HG03460 (cell line): ENCODE measurements around the gene P2RY14.
A peak's percentile ranks its signal among the peaks of the same experiment; 100 is the strongest.

Experiments used
- ATAC-seq: cut with Tn5 transposase; IDR thresholded peaks from one replicate; pipeline ENCODE4 v1.9.1; 2021; ENCODE audit not compliant: unreplicated experiment

The P2RY14 gene

GRCh38 chr3:151192545-151192944 lies 85.8 kb downstream of the P2RY14 start:
- no peak for ATAC-seq

- ATAC-seq, result no peak
Measured at GRCh38 chr3:151191095-151191494, 87.2 kb downstream of the P2RY14 start.

GRCh38 chr3:151183265-151183671 lies 95.1 kb downstream of the P2RY14 start:
- no peak for ATAC-seq

- ATAC-seq, result no peak
Measured at GRCh38 chr3:151182349-151183079, 95.8 kb downstream of the P2RY14 start.

- no peak for ATAC-seq
Measured at GRCh38 chr3:151178208-151178845, 100.0 kb downstream of the P2RY14 start.

- no peak for ATAC-seq
Measured at GRCh38 chr3:151175952-151176351, 102.4 kb downstream of the P2RY14 start.

- ATAC-seq, result no peak
Measured at GRCh38 chr3:151174351-151174750, 104.0 kb downstream of the P2RY14 start.

GRCh38 chr3:151171145-151171757 lies 107.1 kb downstream of the P2RY14 start:
- peak; percentile 69 for ATAC-seq

- peak; percentile 31 for ATAC-seq
Measured at GRCh38 chr3:151169948-151170679, 108.2 kb downstream of the P2RY14 start.

- peak; percentile 32 for ATAC-seq
Measured at GRCh38 chr3:151169262-151169947, 108.9 kb downstream of the P2RY14 start.

GRCh38 chr3:151168269-151169094 lies 109.9 kb downstream of the P2RY14 start:
- ATAC-seq, result peak; percentile 47

- ATAC-seq, result no peak
Measured at GRCh38 chr3:151166161-151166560, 112.2 kb downstream of the P2RY14 start.

GRCh38 chr3:151165226-151165625 lies 113.1 kb downstream of the P2RY14 start:
- no peak for ATAC-seq
